Pancreas (tissue), 10 donors: ENCODE results near the gene NUP214. TPM values are rescaled to one million over a fixed set of nuclear protein-coding genes. Genes with fewer than 3 reads are reported as not detected.

ENCODE experiments used
- ATAC-seq, 4 donors: fragments of 200-7000 bp; cut with Tn5 transposase; one replicate each; pipeline versions ENCODE4 v1.8.0 to v1.9.1; 2020; ENCODE audit warnings: mild to moderate bottlenecking in 4 of 4, moderate library complexity in 4 of 4
- DNase-seq, 6 donors: peaks; one replicate each; pipeline ENCODE4 v3.0.0-alpha.2; 2020
- FAIRE-seq: peaks from 2 replicates; lab custom pipeline; 2012; peaks lifted over from hg19 to GRCh38; lab: Jason Lieb, UNC
- H3K27ac ChIP-seq, 4 donors: fragments of 200-600 bp; sonication (generic); 1 replicate in 3 of 4; 2 replicates in 1 of 4; pipeline versions ENCODE4 v1.5.0 to v1.8.0; 2020
- H3K27me3 ChIP-seq, 4 donors: fragments of 200-600 bp; one replicate each; pipeline ENCODE4 v1.8.0; 2021
- H3K36me3 ChIP-seq, 3 donors: fragments of 200-600 bp; sonication (generic) in 1 of 3; one replicate each; pipeline versions ENCODE4 v1.5.0 to v1.8.0; 2020 to 2021
- H3K4me1 ChIP-seq, 3 donors: fragments of 200-600 bp; one replicate each; pipeline ENCODE4 v1.8.0; 2021
- H3K4me3 ChIP-seq, 4 donors: fragments of 200-600 bp; sonication (generic) in 2 of 4; one replicate each; pipeline versions ENCODE4 v1.5.0 to v1.8.0; 2020 to 2021
- H3K9me3 ChIP-seq, 4 donors: fragments of 200-600 bp; one replicate each; pipeline ENCODE4 v1.8.0; 2021
- CTCF ChIP-seq, 4 donors: fragments of 200-600 bp; sonication (generic) in 3 of 4; IDR thresholded peaks; one replicate each; pipeline versions ENCODE4 v1.5.0 to v1.8.0; 2021; ENCODE audit warnings: antibody characterized with exemption in 4 of 4
- WGBS, 2 donors: extraction: QIAGEN DNeasy Blood & Tissue Kit; methylation state at CpG; one replicate each; pipeline ENCODE4 v1.1.7; 2013; 5-methylcytosine and 5-hydroxymethylcytosine counted together
- intact Hi-C, 3 donors: fragments of 100-400 bp; cut with DNase I; formaldehyde crosslinking; loops; one replicate each; pipeline versions ENCODE4 v1.11.1 to v1.14.2; 2022
- polyA plus RNA-seq, 2 donors: library from polyadenylated mRNA; stranded (reverse); fragments of 200-250 nt; gene quantifications; one replicate each; pipeline ENCODE4 v1.2.3, GENCODE V29; 2013
- total RNA-seq, 6 donors: library from RNA; stranded (reverse); fragmentation: NEBNext Ultra II Directional in 4 of 6; extraction: Animal tissue kit (Norgen Biotek cat#: 25700) in 4 of 6; gene quantifications; one replicate each; pipeline versions ENCODE4 v1.2.1 to v1.2.4, GENCODE V29; 2021 to 2023
- donor health status: healthy with polysubstance abuse.
- donor health status: DM: no; HTN: no; CAD: no; lungs with moderate emphysema.
- donor health status: DM: no; HTN: no; CAD: no.
- donor health status: control.
- donor health status: control.
- donor health status: Bipolar disorder and iron deficiency.
- donor health status: DM: yes; HTN: yes; CAD: no.
- donor health status: DM: no; HTN: no; CAD: no.
- donor health status: DM: no; HTN: no; CAD: no.
- donor health status: DM: yes; HTN: yes; CAD: no.

Gene NUP214
- total and polyA plus RNA-seq, 8 donors: 24.3 to 38.3 (median 27.8) TPM

GRCh38 chr9:131129183-131129582, 3.8 kb downstream of the NUP214 start:
- no peak overlapping the region for H3K4me3 ChIP-seq
- intact Hi-C loops: no loop called here
- H3K27me3 ChIP-seq: no peaks in the 10 kb centered on the region
- ATAC-seq (no peak), DNase-seq (no peak), FAIRE-seq (no peak)
- H3K27ac ChIP-seq: no peak overlapping the region
- no peaks in the 10 kb centered on the region for H3K4me1 ChIP-seq
- H3K9me3 ChIP-seq: no peaks in the 10 kb centered on the region
- TF ChIP-seq CTCF (IDR thresholded peaks at IDR 0.05): no peak
- peaks cover 5 to 56% (median 18%) of the 10 kb centered on the region in 3 donors for H3K36me3 ChIP-seq
- 75 to 76% methylated on average over 3 of the region's 3 CpGs for WGBS, 2 donors

- ATAC-seq: peak; percentile 64 to 81 (median 70)
- H3K9me3 ChIP-seq: no peaks in the 10 kb centered on the region
- DNase-seq: peak in 4 of 6 donors; percentile 49 to 66 (median 57)
- intact Hi-C loops: no loop called here
- no peak overlapping the region for H3K27ac ChIP-seq
- H3K36me3 ChIP-seq: peaks cover 21 to 74% (median 23%) of the 10 kb centered on the region in 3 donors
- WGBS, 2 donors: 41 to 59% methylated on average over 2 of the region's 2 CpGs
- no peak overlapping the region for H3K4me3 ChIP-seq
- H3K27me3 ChIP-seq: no peaks in the 10 kb centered on the region
- no peak for TF ChIP-seq CTCF (IDR thresholded peaks at IDR 0.05)
- FAIRE-seq: no peak
- no peaks in the 10 kb centered on the region for H3K4me1 ChIP-seq
Observed at GRCh38 chr9:131138676-131139075, 13.3 kb downstream of the NUP214 start.

GRCh38 chr9:131140112-131140511, 14.7 kb downstream of the NUP214 start:
- Histone ChIP-seq H3K27ac (no peak overlapping the region), H3K27me3 (no peaks in the 10 kb centered on the region), H3K4me1 (no peaks in the 10 kb centered on the region), H3K36me3 (peaks cover 15 to 71% (median 19%) of the 10 kb centered on the region in 3 donors), H3K9me3 (no peaks in the 10 kb centered on the region), H3K4me3 (no peak overlapping the region)
- no peak for TF ChIP-seq CTCF (IDR thresholded peaks at IDR 0.05)
- 97% methylated on average over 4 of the region's 4 CpGs for WGBS, 2 donors
- FAIRE-seq (no peak), DNase-seq (no peak), ATAC-seq (no peak)
- intact Hi-C loops: no loop called here

GRCh38 chr9:131140550-131140949, 15.2 kb downstream of the NUP214 start:
- ATAC-seq (no peak), FAIRE-seq (no peak), DNase-seq (no peak)
- Histone ChIP-seq H3K36me3 (peaks cover 11 to 71% (median 15%) of the 10 kb centered on the region in 3 donors), H3K4me3 (no peak overlapping the region), H3K27ac (no peak overlapping the region), H3K27me3 (no peaks in the 10 kb centered on the region), H3K9me3 (no peaks in the 10 kb centered on the region), H3K4me1 (no peaks in the 10 kb centered on the region)
- 90 to 95% methylated on average over 3 of the region's 3 CpGs for WGBS, 2 donors
- TF ChIP-seq CTCF (IDR thresholded peaks at IDR 0.05): no peak
- intact Hi-C loops: no loop called here

- DNase-seq: no peak
- Histone ChIP-seq H3K36me3 (peaks cover 7 to 69% (median 13%) of the 10 kb centered on the region in 3 donors), H3K27ac (no peak overlapping the region), H3K4me3 (no peak overlapping the region), H3K9me3 (no peaks in the 10 kb centered on the region), H3K4me1 (no peaks in the 10 kb centered on the region), H3K27me3 (no peaks in the 10 kb centered on the region)
- TF ChIP-seq CTCF (IDR thresholded peaks at IDR 0.05): no peak
- ATAC-seq: no peak
- intact Hi-C loops: no loop called here
- no peak for FAIRE-seq
- 92 to 98% methylated on average over 3 of the region's 3 CpGs for WGBS, 2 donors
Observed at GRCh38 chr9:131142160-131142559, 16.8 kb downstream of the NUP214 start.
